ENCODE results near the gene TBCD.

Gene TBCD

GRCh38 chr17:82920715-82921114 lies 168.8 kb downstream of the TBCD start:
- ATAC-seq (replicated peaks; ENCODE audit: extremely low read depth, poor library complexity, severe bottlenecking) (no peak), DNase-seq (ENCODE audit: low spot score in 2 of 2) (no peak)
- no peaks in the 10 kb centered on the region for H3K9me3 Mint-ChIP-seq
- H3K4me1 Mint-ChIP-seq, result peaks cover 11% of the 10 kb centered on the region
- no peak overlapping the region for H3K4me3 Mint-ChIP-seq
- no peak overlapping the region for H3K27ac Mint-ChIP-seq (ENCODE audit: low read depth)
- H3K36me3 Mint-ChIP-seq (ENCODE audit: insufficient read depth), result peaks cover 17% of the 10 kb centered on the region
- no peaks in the 10 kb centered on the region for H3K27me3 Mint-ChIP-seq

DNA sequence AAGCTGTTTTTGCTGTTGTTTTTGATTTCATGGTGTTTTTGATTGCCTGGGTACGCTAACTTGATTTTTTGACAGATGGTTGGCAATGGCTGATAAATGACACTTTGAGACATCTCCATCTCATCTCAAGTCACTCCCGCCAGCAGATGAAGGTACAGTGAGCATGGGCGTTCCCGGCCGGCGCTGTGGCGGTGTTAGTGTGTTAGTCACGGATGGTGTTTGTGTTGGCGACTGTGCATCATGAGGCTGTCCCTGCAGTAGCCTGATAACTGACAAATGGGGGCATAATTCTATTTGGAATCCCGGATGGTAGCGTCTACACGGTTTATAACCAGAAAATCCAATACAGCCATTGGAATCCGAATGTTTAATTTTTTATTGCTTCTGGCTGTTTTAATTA lies 169.6 kb downstream of the TBCD start:
- Mint-ChIP-seq H3K36me3 (ENCODE audit: insufficient read depth) (peaks cover 19% of the 10 kb centered on the region), H3K4me1 (peaks cover 11% of the 10 kb centered on the region), H3K27me3 (no peaks in the 10 kb centered on the region), H3K27ac (ENCODE audit: low read depth) (no peak overlapping the region), H3K9me3 (no peaks in the 10 kb centered on the region), H3K4me3 (no peak overlapping the region)
- DNase-seq (ENCODE audit: low spot score in 2 of 2) (no peak), ATAC-seq (replicated peaks; ENCODE audit: extremely low read depth, poor library complexity, severe bottlenecking) (no peak)

GRCh38 chr17:82922646-82923045 lies 170.8 kb downstream of the TBCD start:
- H3K27ac Mint-ChIP-seq (ENCODE audit: low read depth), result no peak overlapping the region
- no peak for DNase-seq (ENCODE audit: low spot score in 2 of 2)
- no peak overlapping the region for H3K4me3 Mint-ChIP-seq
- H3K9me3 Mint-ChIP-seq, result no peaks in the 10 kb centered on the region
- peaks cover 11% of the 10 kb centered on the region for H3K4me1 Mint-ChIP-seq
- no peak for ATAC-seq (replicated peaks; ENCODE audit: extremely low read depth, poor library complexity, severe bottlenecking)
- H3K27me3 Mint-ChIP-seq, result no peaks in the 10 kb centered on the region
- H3K36me3 Mint-ChIP-seq (ENCODE audit: insufficient read depth), result peaks cover 26% of the 10 kb centered on the region

GRCh38 chr17:82923366-82924113 lies 171.7 kb downstream of the TBCD start:
- H3K4me3 Mint-ChIP-seq, result no peak overlapping the region
- H3K27ac Mint-ChIP-seq (ENCODE audit: low read depth), result no peak overlapping the region
- ATAC-seq (replicated peaks; ENCODE audit: extremely low read depth, poor library complexity, severe bottlenecking) (no peak), DNase-seq (ENCODE audit: low spot score in 2 of 2) (no peak)
- peaks cover 11% of the 10 kb centered on the region for H3K4me1 Mint-ChIP-seq
- no peaks in the 10 kb centered on the region for H3K27me3 Mint-ChIP-seq
- no peaks in the 10 kb centered on the region for H3K9me3 Mint-ChIP-seq
- H3K36me3 Mint-ChIP-seq (ENCODE audit: insufficient read depth), result peaks cover 26% of the 10 kb centered on the region

GRCh38 chr17:82924214-82924613 lies 172.3 kb downstream of the TBCD start:
- Mint-ChIP-seq H3K9me3 (no peaks in the 10 kb centered on the region), H3K27me3 (no peaks in the 10 kb centered on the region), H3K4me1 (peaks cover 9% of the 10 kb centered on the region), H3K36me3 (ENCODE audit: insufficient read depth) (peaks cover 27% of the 10 kb centered on the region), H3K27ac (ENCODE audit: low read depth) (no peak overlapping the region), H3K4me3 (no peak overlapping the region)
- no peak for ATAC-seq (replicated peaks; ENCODE audit: extremely low read depth, poor library complexity, severe bottlenecking)
- no peak for DNase-seq (ENCODE audit: low spot score in 2 of 2)

- no peak for DNase-seq (ENCODE audit: low spot score in 2 of 2)
- peaks cover 3% of the 10 kb centered on the region for H3K4me1 Mint-ChIP-seq
- peaks cover 29% of the 10 kb centered on the region for H3K36me3 Mint-ChIP-seq (ENCODE audit: insufficient read depth)
- H3K27ac Mint-ChIP-seq (ENCODE audit: low read depth), result no peak overlapping the region
- no peaks in the 10 kb centered on the region for H3K27me3 Mint-ChIP-seq
- ATAC-seq (replicated peaks; ENCODE audit: extremely low read depth, poor library complexity, severe bottlenecking), result no peak
- H3K9me3 Mint-ChIP-seq, result no peaks in the 10 kb centered on the region
- no peak overlapping the region for H3K4me3 Mint-ChIP-seq
These were observed 172.9 kb downstream of the TBCD start for GRCh38 chr17:82924812-82925211.

GRCh38 chr17:82925336-82925735 lies 173.5 kb downstream of the TBCD start:
- Mint-ChIP-seq H3K4me1 (no peaks in the 10 kb centered on the region), H3K4me3 (no peak overlapping the region), H3K27ac (ENCODE audit: low read depth) (no peak overlapping the region), H3K36me3 (ENCODE audit: insufficient read depth) (peaks cover 29% of the 10 kb centered on the region), H3K27me3 (no peaks in the 10 kb centered on the region), H3K9me3 (no peaks in the 10 kb centered on the region)
- ATAC-seq (replicated peaks; ENCODE audit: extremely low read depth, poor library complexity, severe bottlenecking) (no peak), DNase-seq (ENCODE audit: low spot score in 2 of 2) (no peak)

DNA sequence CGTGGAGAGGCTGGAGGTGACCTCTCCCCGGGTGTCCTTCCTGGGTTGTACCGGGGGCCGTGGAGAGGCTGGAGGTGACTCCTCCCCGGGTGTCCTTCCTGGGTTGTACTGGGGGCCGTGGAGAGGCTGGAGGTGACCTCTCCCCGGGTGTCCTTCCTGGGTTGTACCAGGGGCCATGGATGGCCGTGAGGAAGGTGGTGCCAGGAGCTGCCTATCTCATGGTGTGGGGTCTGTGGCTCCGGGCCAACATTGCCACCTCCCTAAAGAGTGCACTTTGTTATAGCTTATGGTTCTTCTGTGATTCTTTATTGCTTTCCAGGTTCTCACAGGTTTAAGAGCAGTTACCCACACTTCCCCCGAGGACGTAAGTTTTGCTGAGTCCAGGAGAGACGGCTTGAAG lies 174.2 kb downstream of the TBCD start:
- H3K27ac Mint-ChIP-seq (ENCODE audit: low read depth), result no peak overlapping the region
- no peaks in the 10 kb centered on the region for H3K27me3 Mint-ChIP-seq
- peaks cover 32% of the 10 kb centered on the region for H3K36me3 Mint-ChIP-seq (ENCODE audit: insufficient read depth)
- H3K4me1 Mint-ChIP-seq, result no peaks in the 10 kb centered on the region
- H3K4me3 Mint-ChIP-seq, result no peak overlapping the region
- ATAC-seq (replicated peaks; ENCODE audit: extremely low read depth, poor library complexity, severe bottlenecking) (no peak), DNase-seq (ENCODE audit: low spot score in 2 of 2) (no peak)
- H3K9me3 Mint-ChIP-seq, result no peaks in the 10 kb centered on the region

GRCh38 chr17:82926716-82927115 lies 174.9 kb downstream of the TBCD start:
- no peak for DNase-seq (ENCODE audit: low spot score in 2 of 2)
- peaks cover 33% of the 10 kb centered on the region for H3K36me3 Mint-ChIP-seq (ENCODE audit: insufficient read depth)
- no peak for ATAC-seq (replicated peaks; ENCODE audit: extremely low read depth, poor library complexity, severe bottlenecking)
- no peak overlapping the region for H3K4me3 Mint-ChIP-seq
- H3K27me3 Mint-ChIP-seq, result no peaks in the 10 kb centered on the region
- no peaks in the 10 kb centered on the region for H3K4me1 Mint-ChIP-seq
- peak overlapping the region; percentile 59 for H3K27ac Mint-ChIP-seq (ENCODE audit: low read depth)
- no peaks in the 10 kb centered on the region for H3K9me3 Mint-ChIP-seq

- no peak overlapping the region for H3K27ac Mint-ChIP-seq (ENCODE audit: low read depth)
- ATAC-seq (replicated peaks; ENCODE audit: extremely low read depth, poor library complexity, severe bottlenecking) (no peak), DNase-seq (ENCODE audit: low spot score in 2 of 2) (no peak)
- no peak overlapping the region for H3K4me3 Mint-ChIP-seq
- H3K9me3 Mint-ChIP-seq, result no peaks in the 10 kb centered on the region
- H3K4me1 Mint-ChIP-seq, result no peaks in the 10 kb centered on the region
- no peaks in the 10 kb centered on the region for H3K27me3 Mint-ChIP-seq
- peaks cover 35% of the 10 kb centered on the region for H3K36me3 Mint-ChIP-seq (ENCODE audit: insufficient read depth)
These were observed 175.4 kb downstream of the TBCD start for GRCh38 chr17:82927311-82927660.

DNA sequence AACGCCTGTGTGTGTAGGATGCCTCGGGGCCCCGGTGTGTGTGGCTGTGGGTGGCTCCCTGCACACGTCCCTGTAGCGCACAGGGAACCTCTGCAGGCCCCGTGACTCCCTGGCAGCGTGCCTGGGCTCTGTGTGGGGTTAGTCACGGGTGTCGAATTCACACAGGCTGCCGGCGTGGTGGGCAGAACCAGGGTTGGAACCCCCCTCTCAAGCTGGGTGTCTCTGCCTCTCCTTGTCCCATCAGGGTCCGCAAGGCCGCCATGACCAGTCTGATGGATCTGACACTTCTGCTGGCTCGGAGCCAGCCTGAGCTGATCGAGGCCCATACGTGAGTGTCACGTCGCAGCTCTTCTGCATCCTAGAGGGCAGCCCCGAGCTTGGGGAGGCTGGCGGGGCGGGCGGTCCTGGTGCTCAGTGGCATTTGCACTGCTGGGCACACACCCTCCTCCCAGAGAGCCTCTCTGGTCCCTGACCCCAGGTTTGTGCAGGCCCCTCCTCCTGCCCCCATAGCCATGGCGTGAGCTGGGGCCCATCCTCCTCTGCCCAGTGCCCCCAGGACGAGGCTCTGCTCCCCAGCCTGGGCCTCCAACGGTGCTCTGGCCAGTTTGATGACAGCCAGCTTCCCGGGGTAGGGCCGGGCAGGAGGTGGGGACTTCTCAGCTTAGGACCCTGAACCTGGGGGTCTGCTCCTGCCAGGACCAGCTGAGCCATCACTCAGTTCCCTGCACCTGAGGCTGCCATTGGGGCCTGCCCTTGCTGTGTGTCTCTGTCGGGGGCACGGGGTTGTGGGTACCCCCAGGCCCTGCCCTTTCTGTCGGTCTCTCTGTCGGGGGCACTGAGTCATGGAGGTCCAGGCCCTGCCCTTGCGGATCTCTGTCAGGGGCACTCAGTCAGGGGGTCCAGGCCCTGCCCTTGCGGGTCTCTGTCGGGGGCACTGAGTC lies 176.1 kb downstream of the TBCD start:
- Mint-ChIP-seq H3K27ac (ENCODE audit: low read depth) (peak overlapping the region; percentile 41), H3K4me3 (no peak overlapping the region), H3K9me3 (no peaks in the 10 kb centered on the region), H3K36me3 (ENCODE audit: insufficient read depth) (peaks cover 36% of the 10 kb centered on the region), H3K27me3 (no peaks in the 10 kb centered on the region), H3K4me1 (no peaks in the 10 kb centered on the region)
- no peak for ATAC-seq (replicated peaks; ENCODE audit: extremely low read depth, poor library complexity, severe bottlenecking)
- DNase-seq (ENCODE audit: low spot score in 2 of 2), result no peak

GRCh38 chr17:82929011-82929622 lies 177.3 kb downstream of the TBCD start:
- no peak for ATAC-seq (replicated peaks; ENCODE audit: extremely low read depth, poor library complexity, severe bottlenecking)
- peak overlapping the region; percentile 41 for H3K27ac Mint-ChIP-seq (ENCODE audit: low read depth)

More at GRCh38 chr17:82929011-82929622, 177.3 kb downstream of the TBCD start:
- Mint-ChIP-seq H3K36me3 (ENCODE audit: insufficient read depth) (peaks cover 41% of the 10 kb centered on the region), H3K9me3 (no peaks in the 10 kb centered on the region), H3K27me3 (no peaks in the 10 kb centered on the region), H3K4me3 (no peak overlapping the region), H3K4me1 (no peaks in the 10 kb centered on the region)
- no peak for DNase-seq (ENCODE audit: low spot score in 2 of 2)

Data from central memory CD8-positive, alpha-beta T cell (primary cell).